ENCODE measurements around the gene ATP6AP1. TPM values are rescaled to one million over a fixed set of nuclear protein-coding genes. Genes with fewer than 3 reads are reported as not detected.

The ATP6AP1 gene, protein sequence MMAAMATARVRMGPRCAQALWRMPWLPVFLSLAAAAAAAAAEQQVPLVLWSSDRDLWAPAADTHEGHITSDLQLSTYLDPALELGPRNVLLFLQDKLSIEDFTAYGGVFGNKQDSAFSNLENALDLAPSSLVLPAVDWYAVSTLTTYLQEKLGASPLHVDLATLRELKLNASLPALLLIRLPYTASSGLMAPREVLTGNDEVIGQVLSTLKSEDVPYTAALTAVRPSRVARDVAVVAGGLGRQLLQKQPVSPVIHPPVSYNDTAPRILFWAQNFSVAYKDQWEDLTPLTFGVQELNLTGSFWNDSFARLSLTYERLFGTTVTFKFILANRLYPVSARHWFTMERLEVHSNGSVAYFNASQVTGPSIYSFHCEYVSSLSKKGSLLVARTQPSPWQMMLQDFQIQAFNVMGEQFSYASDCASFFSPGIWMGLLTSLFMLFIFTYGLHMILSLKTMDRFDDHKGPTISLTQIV
- total RNA-seq, result 42.0 and 109 TPM in 2 replicates

GRCh38 chrX:154428176-154429171, at the start of gene ATP6AP1:
Gene ATP6AP1, plus strand, starts transcription at chrX:154428677. Its CDS starts 16 bp downstream, at chrX:154428693.

GRCh38 chrX:154378799-154379568, 49.5 kb upstream of the ATP6AP1 start, which contains the start of gene EMD:
Gene EMD, plus strand, starts transcription at chrX:154379295. Its CDS starts 190 bp downstream, at chrX:154379485.

GRCh38 chrX:154397888-154398667, 30.4 kb upstream of the ATP6AP1 start, which contains the start of gene RPL10:
Gene RPL10, plus strand, starts transcription at chrX:154398377. Its CDS starts 143 bp downstream, at chrX:154398520.

GRCh38 chrX:154409222-154409871, 19.1 kb upstream of the ATP6AP1 start, which contains the start of gene DNASE1L1:
Gene DNASE1L1, minus strand, starts transcription at chrX:154409254. Its CDS starts 3,686 bp downstream, at chrX:154405568.

DNA sequence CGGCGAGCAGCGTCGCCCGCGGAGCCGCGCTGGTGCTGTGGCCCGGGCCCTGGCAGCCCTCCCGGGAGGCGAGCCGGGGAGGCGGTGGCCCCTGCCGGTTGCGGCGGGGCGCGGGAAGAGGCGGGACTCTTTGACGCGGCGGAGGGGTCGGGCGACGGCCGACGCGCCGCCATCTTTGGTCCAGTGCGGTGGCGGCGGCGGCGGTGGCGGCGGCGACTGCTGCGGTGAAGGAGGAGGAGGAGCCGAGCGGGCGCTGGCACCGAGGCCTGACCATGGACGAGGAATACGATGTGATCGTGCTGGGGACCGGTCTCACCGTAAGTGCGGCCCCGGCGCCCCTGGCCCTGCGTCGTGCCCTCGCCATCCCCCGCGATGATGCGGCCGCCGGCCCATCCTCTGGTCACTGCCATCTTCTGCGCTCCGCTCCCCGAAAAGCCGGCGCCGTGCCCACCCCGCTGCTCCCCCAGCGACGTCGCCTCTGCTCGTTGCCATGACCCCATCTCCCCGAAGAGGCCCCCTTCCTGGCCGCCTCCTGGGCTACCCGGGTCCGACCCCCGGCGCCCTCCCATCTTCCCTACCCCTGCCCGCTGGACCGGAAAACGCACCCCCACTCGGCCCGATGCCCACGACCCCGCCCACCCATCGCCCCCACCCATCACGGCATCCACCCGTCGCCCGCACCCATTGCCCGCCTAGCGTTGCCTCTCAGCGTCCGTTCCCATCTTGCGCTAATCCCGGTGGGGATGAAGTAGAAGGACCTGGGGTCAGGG, 8.7 kb downstream of the ATP6AP1 start, which contains the start of gene GDI1:
TSS of gene GDI1 (plus strand) at position 172 of the 770 bp plus-strand sequence. CDS start at position 273, 101 bp downstream.

GRCh38 chrX:154443992-154444754, 15.7 kb downstream of the ATP6AP1 start, which contains the start of gene FAM50A:
Gene FAM50A, plus strand, starts transcription at chrX:154444141. Its CDS starts 95 bp downstream, at chrX:154444236.

GRCh38 chrX:154458116-154458953, 29.9 kb downstream of the ATP6AP1 start, which contains the start of gene PLXNA3:
Gene PLXNA3, plus strand, starts transcription at chrX:154458281. Its CDS starts 1,903 bp downstream, at chrX:154460184.

DNA sequence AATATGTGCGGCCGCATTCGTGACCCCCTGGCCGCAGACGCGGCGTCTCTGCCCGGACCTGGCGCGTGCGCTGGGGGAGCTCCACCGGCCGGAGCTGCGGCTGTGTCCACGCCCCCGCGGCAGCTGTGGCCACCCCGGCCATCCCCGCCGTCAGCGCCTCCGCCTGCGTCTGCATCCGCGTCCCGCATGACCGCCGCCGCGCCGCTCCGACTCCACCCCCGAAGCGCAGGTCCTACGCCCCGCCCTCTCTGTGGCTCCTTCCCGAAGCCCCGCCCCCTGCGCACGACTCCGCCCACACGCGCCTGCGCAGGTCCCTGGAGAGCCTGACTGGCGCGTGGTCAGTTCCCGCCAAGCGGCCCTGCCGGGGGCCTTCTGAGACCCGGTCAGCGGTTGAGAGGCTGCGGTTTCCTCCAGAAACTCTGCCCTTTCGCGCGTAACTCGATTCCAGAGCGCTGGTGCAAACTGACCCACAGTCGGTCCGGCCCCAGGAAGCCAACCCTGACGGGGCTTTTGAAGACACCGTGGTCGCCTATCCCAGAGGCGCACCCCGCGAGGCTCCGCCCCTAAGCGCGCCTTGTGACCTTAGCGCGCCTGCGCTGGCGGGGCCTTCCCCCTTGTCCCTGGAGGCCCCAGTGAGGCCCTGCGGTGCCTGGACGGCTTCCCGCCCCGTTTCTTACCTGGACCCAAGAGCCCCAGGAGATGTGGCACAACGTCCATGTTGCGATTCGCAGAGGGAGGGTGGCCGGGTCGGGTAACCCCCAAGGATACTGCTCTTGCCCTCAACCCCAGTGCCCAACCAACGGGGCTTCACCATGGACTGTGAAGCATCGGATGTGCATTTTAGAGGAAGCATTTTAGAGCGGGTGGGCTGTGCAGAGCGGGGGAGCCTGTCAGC, 50.5 kb downstream of the ATP6AP1 start, which contains the start of gene LAGE3:
TSS of gene LAGE3 (minus strand) at position 554 of the 895 bp plus-strand sequence. CDS start at position 188, 366 bp downstream.

Other genes starting within 250 kb of the ATP6AP1 start
- not detected in 2 replicates for gene OPN1MW, start 246.1 kb upstream of the ATP6AP1 start, total RNA-seq
- gene OPN1MW2, start 208.9 kb upstream of the ATP6AP1 start, total RNA-seq, result not detected in 2 replicates
- gene OPN1MW3, start 171.1 kb upstream of the ATP6AP1 start, total RNA-seq, result not detected in 2 replicates
- gene TEX28, start 133.6 kb upstream of the ATP6AP1 start, total RNA-seq, result not detected in 2 replicates
- not detected in 2 replicates for gene TKTL1, start 132.9 kb upstream of the ATP6AP1 start, total RNA-seq
- gene FLNA, start 54.0 kb upstream of the ATP6AP1 start, total RNA-seq, result 1,456 and 1,936 TPM in 2 replicates
- gene EMD, start 49.4 kb upstream of the ATP6AP1 start, total RNA-seq, result 19.1 and 26.7 TPM in 2 replicates
- 2,212 and 2,409 TPM in 2 replicates for gene RPL10, start 30.3 kb upstream of the ATP6AP1 start, total RNA-seq
- 28.0 and 31.3 TPM in 2 replicates for gene DNASE1L1, start 19.4 kb upstream of the ATP6AP1 start, total RNA-seq
- gene TAFAZZIN, start 17.1 kb upstream of the ATP6AP1 start, total RNA-seq, result 23.0 and 27.3 TPM in 2 replicates
- gene GDI1, start 8.5 kb downstream of the ATP6AP1 start, total RNA-seq, result 58.1 and 69.8 TPM in 2 replicates
- 48.9 and 72.5 TPM in 2 replicates for gene FAM50A, start 15.5 kb downstream of the ATP6AP1 start, total RNA-seq
- 5.1 and 39.3 TPM in 2 replicates for gene PLXNA3, start 29.6 kb downstream of the ATP6AP1 start, total RNA-seq
- gene LAGE3, start 50.6 kb downstream of the ATP6AP1 start, total RNA-seq, result 9.4 and 10.3 TPM in 2 replicates
- 39.6 and 40.6 TPM in 2 replicates for gene UBL4A, start 57.9 kb downstream of the ATP6AP1 start, total RNA-seq
- gene SLC10A3, start 62.0 kb downstream of the ATP6AP1 start, total RNA-seq, result 15.4 and 30.3 TPM in 2 replicates
- gene FAM3A, start 87.6 kb downstream of the ATP6AP1 start, total RNA-seq, result 24.6 and 35.1 TPM in 2 replicates
- 22.9 and 50.0 TPM in 2 replicates for gene G6PD, start 118.2 kb downstream of the ATP6AP1 start, total RNA-seq
- gene IKBKG, start 118.9 kb downstream of the ATP6AP1 start, total RNA-seq, result 8.5 and 8.9 TPM in 2 replicates
- not detected in 2 replicates for gene CTAG1A, start 156.5 kb downstream of the ATP6AP1 start, total RNA-seq
- gene CTAG1B, start 190.6 kb downstream of the ATP6AP1 start, total RNA-seq, result not detected in 2 replicates
- not detected in 2 replicates for gene CTAG2, start 224.9 kb downstream of the ATP6AP1 start, total RNA-seq

Measured in nasal cavity respiratory epithelium epithelial cell of viscerocranial mucosa (primary cell).